Head of caudate nucleus (tissue), 42 donors: Measurements from ENCODE around the gene INVS.

Source experiments
- DNase-seq, 42 donors: peaks; one replicate each; pipeline versions ENCODE4 v3.0.0 to v3.0.0-alpha.2; 2020 to 2021; ENCODE audit warnings: mixed read lengths in 7 of 42
- intact Hi-C: fragments of 100-400 bp; cut with DNase I; formaldehyde crosslinking; loops from one replicate; pipeline ENCODE4 v1.15.0; 2022

Gene INVS

DNA sequence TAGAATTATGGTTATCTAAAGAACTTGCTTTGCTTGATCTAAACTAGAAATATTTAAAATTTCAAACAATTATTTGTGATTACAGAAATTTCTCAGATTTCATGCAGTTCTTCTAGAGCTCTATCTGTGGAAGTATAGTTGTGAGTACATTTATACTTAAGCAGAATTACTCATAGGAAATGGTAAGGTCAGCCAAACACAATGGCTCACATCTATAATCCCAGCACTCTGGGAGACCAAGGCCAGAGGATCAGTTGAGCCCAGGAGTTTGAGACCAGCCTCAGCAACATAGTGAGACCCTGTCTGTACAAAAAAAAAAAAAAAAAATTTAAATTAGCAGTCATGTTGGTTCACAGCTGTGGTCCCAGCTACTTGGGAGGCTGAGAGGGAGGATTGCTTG lies 71.0 kb downstream of the INVS start:
- DNase-seq: no peak
- intact Hi-C loops: no loop called here

DNA sequence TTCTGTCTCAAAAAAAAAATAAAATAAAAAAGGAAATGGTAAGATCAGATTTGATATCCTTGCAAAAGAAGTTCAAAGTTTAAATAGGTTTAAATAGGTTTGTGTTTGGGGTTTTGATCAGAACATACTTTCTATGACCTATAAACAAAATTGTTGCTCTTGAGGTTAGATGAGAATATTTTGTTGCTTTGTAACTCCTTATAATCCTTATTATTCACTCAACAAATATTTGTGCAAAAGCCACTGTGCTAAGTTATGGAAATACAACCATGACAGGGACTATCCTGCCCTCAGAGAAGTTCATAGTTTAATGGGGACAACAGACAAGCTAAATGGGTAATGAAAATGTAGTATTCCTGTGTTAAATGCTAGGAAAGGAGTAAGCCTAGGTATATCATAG lies 71.5 kb downstream of the INVS start:
- no peak for DNase-seq
- intact Hi-C loops: no loop called here

DNA sequence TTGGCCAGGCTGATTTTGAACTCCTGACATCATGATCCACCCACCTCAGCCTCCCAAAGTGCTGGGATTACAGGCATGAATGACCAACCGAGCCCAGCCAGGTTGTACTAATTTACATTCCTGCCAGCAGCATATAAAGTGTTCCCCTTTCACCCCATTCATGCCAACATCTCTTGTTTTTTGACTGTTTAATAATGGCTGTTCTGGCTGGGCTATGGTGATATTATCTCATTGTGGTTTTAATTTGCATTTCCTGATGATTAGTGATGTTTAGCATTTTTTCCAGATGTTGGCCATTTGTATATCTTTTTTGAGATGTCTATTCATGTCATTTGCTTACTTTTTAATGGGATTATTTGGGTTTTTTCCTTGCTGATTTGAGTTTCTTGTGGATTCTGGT lies 87.3 kb downstream of the INVS start:
- intact Hi-C loops: no loop called here
- DNase-seq: no peak

DNA sequence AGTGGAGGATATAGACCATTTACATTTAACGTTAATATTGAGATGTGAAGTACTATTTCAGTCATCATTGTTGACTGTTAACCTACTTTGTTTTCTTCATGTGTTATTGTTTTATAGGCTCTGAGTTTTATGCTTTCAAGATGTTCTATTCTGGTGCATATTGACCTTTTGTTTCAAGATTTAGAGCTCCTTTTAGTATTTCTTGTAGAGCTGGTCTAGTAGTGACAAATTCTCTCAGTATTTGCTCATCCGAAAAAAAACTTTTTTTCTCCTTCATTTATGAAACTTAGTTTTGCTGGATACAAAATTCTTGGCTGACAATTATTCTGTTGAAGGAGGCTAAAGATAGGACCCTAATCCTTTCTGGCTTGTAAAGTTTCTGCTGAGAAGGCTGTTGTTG lies 91.3 kb downstream of the INVS start:
- DNase-seq: no peak
- intact Hi-C loops: no loop called here

GRCh38 chr9:100191264-100191663 lies 92.2 kb downstream of the INVS start:
- DNase-seq: no peak
- intact Hi-C loops: no loop called here

DNA sequence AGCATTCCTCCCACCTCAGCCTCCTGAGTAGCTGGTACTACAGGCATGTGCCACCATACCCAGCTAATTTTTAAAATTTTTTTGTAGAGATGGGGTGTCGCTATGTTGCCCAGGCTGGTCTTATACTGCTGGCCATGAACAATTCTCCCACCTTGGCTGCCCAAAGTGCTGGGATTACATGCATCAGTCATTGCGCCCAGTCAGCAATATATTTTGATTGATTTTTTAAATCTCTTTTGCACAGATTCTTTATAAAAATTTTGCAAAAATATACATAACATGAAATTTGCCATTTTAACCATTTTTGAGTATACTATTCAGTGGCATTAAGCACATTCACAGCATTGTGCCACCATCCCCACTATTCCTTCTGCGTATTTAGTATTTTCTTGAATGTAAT lies 94.0 kb downstream of the INVS start:
- intact Hi-C loops: no loop called here
- no peak for DNase-seq

GRCh38 chr9:100196215-100196614 lies 97.2 kb downstream of the INVS start:
- intact Hi-C loops: no loop called here

DNA sequence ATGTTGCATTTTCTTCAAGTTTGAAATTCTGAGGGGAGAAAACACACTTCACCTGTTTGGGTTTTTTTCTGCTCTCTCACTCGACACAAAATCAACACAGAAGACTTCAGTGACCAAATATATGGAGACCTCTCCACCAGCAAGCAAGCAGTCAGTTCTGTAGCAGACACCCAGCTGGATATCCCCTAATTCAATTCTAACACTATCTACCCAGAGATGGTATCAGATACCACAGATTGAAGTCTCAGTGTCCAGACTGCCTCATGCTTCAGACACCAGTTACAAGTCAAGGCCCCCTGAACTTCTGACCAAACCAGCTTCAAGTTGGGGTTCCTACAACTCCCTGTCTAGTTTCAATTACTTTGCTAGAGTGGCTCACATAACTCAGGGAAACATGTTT lies 97.8 kb downstream of the INVS start:
- intact Hi-C loops: no loop called here
- DNase-seq: no peak

More at GRCh38 chr9:100196215-100196614, 97.2 kb downstream of the INVS start:
- DNase-seq: no peak

- no peak for DNase-seq
- intact Hi-C loops: no loop called here
Observed at GRCh38 chr9:100197553-100197952, 98.5 kb downstream of the INVS start.

- intact Hi-C loops: no loop called here
- DNase-seq: no peak
Observed at GRCh38 chr9:100202806-100203205, 103.8 kb downstream of the INVS start.

DNA sequence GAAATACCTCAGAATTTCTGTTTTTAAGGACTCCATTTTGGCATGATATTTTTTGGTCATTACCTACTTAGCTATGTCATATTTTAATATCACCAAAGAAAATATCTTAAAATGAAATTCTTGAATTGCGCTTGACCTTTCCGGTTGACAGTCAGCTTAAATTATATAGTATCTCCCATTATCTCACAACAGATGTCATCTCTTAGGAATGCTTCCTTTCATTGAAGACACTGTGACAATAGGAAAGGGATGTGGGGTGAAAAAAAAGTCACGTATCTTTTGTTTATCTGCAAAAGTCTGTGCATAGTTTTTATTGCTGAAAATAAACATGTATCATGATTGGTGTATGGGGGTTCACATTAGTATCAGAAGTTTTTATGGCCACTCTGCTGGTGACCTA lies 105.8 kb downstream of the INVS start:
- intact Hi-C loops: no loop called here
- no peak for DNase-seq

DNA sequence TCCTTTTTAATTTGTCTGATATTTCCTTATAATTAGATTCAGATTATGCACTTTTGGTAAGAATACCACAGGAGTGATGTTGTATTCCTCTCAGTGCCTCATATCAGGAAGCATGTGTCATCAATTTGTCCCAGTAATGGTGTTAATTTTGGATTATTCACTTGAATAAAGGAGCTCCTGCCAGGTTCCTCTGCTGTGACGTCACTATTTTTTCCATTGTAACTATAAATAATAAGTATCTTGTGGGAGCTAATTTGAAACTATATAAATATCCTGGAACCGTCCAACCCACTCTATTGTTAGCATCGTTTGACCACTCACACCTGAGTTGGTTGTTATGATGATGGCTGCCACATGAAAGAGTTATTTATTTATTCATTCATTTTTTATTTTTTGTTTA lies 107.9 kb downstream of the INVS start:
- DNase-seq: no peak
- intact Hi-C loops: no loop called here

DNA sequence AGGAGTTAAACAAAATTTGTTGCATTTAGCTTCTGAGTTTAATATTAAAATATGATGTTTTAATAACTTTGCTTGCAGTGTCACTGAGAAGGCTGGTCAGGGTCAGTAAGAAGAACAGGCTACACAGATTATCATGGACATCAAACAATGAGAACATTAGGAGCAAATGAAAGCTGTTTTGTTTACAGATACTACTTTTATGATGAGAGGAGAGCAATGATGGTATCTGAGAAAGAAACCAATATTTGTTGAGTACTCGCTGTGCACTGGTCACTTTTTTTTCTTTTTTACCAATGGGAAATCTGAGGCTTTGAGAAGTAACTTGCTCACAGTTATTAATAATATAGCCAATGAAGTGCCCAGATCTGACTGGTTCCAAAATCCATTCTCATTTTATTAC lies 109.6 kb downstream of the INVS start:
- DNase-seq: no peak
- intact Hi-C loops: no loop called here

DNA sequence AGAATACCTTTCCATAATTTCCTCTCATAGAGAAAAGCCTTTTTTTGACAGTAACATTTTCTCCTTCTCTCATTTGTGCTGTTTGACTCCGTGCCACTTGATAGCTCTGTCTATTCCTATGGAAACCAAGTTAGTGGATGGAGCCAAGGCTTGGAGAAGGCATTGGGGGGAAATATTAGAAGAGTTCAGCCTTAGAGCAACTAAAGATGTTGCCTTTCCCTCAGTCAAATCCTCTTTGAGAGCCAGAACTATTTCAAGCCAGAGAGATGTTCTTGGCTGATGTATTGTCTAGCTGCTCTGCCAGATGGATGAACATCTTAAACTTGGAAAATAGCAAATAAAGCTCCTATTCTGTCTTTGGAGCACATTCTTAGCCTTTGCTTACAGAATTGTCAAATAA lies 112.4 kb downstream of the INVS start:
- intact Hi-C loops: loop anchor here (10.0 kb wide), 1 partner anchor 177 kb away; no protein-coding TSS in a partner anchor
- DNase-seq: no peak

GRCh38 chr9:100213730-100214477 lies 114.9 kb downstream of the INVS start:
- no peak for DNase-seq
- intact Hi-C loops: loop anchor here (10.0 kb wide), 1 partner anchor 179 kb away; no protein-coding TSS in a partner anchor

DNA sequence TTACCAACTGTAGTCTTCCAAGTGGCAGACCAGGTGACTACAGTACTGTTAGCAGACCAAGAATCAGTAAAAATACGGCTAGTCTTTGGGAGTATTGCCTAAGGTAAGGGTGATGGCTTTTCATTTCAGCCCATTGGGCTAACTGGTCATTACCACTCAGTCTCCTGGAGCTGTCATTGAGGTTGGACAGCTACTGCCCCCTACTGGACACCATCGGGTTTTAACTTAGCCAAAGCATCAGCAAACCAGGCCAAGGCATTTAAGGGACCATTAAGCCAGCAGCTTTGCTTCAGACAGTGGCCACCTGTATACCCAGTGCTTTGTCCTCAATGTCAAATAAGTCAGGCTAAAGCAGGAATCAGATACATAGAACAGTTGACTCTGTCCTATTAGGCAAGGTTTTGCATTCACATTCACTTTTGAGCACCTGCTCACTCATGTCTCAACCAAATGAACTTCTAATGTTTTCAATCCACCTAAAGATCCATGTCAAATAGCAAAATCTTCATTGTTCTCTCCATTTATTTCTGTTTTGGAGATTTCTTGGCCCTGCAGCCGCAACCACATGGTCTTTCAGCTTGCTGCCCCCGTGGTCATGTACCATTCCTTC lies 117.2 kb downstream of the INVS start:
- intact Hi-C loops: loop anchor here (10.0 kb wide), 1 partner anchor 181 kb away; no protein-coding TSS in a partner anchor

GRCh38 chr9:100217536-100217935 lies 118.5 kb downstream of the INVS start:
- no peak for DNase-seq
- intact Hi-C loops: loop anchor here (10.0 kb wide), 1 partner anchor 183 kb away; no protein-coding TSS in a partner anchor

More for the DNA sequence above, 117.2 kb downstream of the INVS start:
- DNase-seq: peak in 32 of 42 donors; percentile 8 to 84 (median 48)

DNA sequence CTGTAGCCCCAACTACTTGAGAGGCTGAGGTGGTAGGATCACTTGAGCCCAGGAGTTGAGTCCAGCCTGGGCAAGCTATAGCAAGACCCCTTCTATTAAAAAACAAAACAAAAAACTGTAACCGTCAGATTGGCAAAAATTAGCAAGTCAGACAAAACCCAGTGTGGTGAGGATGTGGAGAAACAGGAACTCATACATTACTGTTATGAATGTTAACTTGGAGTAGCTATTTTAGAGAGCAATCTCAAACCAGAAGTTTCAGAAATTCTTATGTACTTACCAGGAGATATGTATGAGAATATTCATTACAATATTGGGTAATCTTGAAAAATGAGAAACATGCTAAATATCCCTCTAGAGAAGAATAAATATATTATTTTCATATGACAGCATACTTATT lies 120.3 kb downstream of the INVS start:
- DNase-seq: no peak
- intact Hi-C loops: loop anchor here (10.0 kb wide), 1 partner anchor 185 kb away; no protein-coding TSS in a partner anchor

DNA sequence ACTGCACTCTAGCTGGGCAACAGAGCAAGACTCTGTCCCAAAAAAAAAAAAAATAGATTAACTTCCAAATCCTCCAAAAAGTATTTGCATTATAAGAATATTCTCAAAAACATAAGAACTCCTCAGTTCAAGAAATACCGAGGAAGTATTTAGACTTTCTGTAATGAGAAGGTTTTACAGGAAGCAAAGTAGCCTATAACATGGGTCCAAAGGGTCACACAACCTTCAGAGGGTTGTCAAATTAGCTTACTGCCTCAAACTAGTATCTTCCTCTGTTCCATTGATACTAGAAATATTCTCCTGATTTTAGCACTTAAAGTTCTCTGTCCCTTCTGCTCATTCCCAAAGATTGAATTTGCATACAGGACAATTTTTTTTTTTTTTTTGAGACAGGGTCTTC lies 121.9 kb downstream of the INVS start:
- intact Hi-C loops: no loop called here
- no peak for DNase-seq

GRCh38 chr9:100221538-100221937 lies 122.5 kb downstream of the INVS start:
- intact Hi-C loops: no loop called here
- DNase-seq: no peak

DNA sequence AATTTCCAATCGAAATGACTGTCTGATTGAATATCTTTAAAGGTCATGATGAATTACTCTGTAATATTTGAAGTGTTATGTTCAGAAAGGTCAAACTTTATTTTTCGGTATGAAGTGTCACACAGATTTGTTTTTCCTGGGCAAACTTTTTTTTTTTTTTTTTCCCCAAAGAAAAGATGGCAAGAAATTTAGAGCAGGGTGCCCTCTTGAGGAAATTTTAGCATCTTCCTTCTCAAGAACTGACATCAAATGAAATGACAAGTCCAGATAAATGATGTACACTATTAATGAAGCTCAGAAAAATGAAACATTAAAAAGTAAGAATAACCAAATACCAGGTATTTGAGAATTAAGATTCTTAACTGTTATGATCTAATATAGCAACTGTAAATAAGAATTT lies 123.6 kb downstream of the INVS start:
- peak in 3 of 42 donors; percentile 4 to 23 (median 14) for DNase-seq
- intact Hi-C loops: no loop called here
